ENCODE results near the gene DMRTC1B. TPM values are rescaled to one million over a fixed set of nuclear protein-coding genes. Genes with fewer than 3 reads are reported as not detected.
"Not testable (repeated sequence)": the region's sequence is repeated elsewhere in the genome, so short reads cannot be mapped to it uniquely, and the experiment has no call there.

DMRTC1B gene
- total RNA-seq, 2 experiments from 2014 or later, result 2.0 to 2.3 TPM

GRCh38 chrX:72760454-72760853 lies 16.2 kb upstream of the DMRTC1B start:
- H3K27ac ChIP-seq (ENCODE audit: low read depth in 1 of 2, low read length in 2 of 2); POLR2A ChIA-PET; H3K4me1 Mint-ChIP-seq (ENCODE audit: low read depth); CTCF ChIA-PET; H3K27me3 ChIP-seq (ENCODE audit: control insufficient read depth in 1 of 2, insufficient read depth in 2 of 2, low read length in 2 of 2); H3K27me3 Mint-ChIP-seq; H3K9me3 Mint-ChIP-seq; H3K4me3 ChIP-seq (ENCODE audit: low read length); H3K4me1 ChIP-seq (ENCODE audit: insufficient read depth, low read length); H3K9me3 ChIP-seq (ENCODE audit: control insufficient read depth in 1 of 2, insufficient read depth in 1 of 2, low read length in 2 of 2); DNase-seq; H3K27ac Mint-ChIP-seq; H3K36me3 ChIP-seq (ENCODE audit: insufficient read depth, low read length); H3K36me3 Mint-ChIP-seq (ENCODE audit: low read depth); H3K4me3 Mint-ChIP-seq; intact Hi-C loops (cut with DNase I, micrococcal nuclease); ATAC-seq (ENCODE audit: poor library complexity): not testable (repeated sequence)

DNA sequence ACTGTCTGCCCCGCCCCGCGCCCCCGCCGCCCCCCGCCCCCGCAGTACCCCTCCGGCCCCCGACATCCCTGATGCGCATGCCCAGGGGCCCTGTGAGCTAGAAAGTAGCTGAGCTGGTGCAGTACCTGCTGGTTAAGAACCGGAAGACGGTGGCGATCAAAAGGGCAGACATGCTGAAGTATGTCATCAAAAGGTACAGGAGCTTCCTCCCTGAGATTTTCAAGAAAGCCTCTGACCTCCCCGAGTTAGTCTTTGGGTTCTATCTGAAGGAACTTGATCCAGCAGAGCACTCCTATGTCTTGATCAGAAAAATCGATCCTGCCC lies 739 bp downstream of the DMRTC1B start:
- H3K9me3 ChIP-seq (ENCODE audit: control insufficient read depth in 1 of 2, insufficient read depth in 1 of 2, low read length in 2 of 2); intact Hi-C loops (cut with DNase I, micrococcal nuclease); POLR2A ChIA-PET; H3K9me3 Mint-ChIP-seq; H3K27ac Mint-ChIP-seq; H3K36me3 Mint-ChIP-seq (ENCODE audit: low read depth); H3K4me1 ChIP-seq (ENCODE audit: insufficient read depth, low read length); CTCF ChIA-PET; H3K4me3 Mint-ChIP-seq; H3K4me3 ChIP-seq (ENCODE audit: low read length); H3K36me3 ChIP-seq (ENCODE audit: insufficient read depth, low read length); H3K4me1 Mint-ChIP-seq (ENCODE audit: low read depth); DNase-seq; H3K27me3 Mint-ChIP-seq; H3K27me3 ChIP-seq (ENCODE audit: control insufficient read depth in 1 of 2, insufficient read depth in 2 of 2, low read length in 2 of 2); H3K27ac ChIP-seq (ENCODE audit: low read depth in 1 of 2, low read length in 2 of 2): not testable (repeated sequence)
- peak; percentile 83 for ATAC-seq (ENCODE audit: poor library complexity)

DNA sequence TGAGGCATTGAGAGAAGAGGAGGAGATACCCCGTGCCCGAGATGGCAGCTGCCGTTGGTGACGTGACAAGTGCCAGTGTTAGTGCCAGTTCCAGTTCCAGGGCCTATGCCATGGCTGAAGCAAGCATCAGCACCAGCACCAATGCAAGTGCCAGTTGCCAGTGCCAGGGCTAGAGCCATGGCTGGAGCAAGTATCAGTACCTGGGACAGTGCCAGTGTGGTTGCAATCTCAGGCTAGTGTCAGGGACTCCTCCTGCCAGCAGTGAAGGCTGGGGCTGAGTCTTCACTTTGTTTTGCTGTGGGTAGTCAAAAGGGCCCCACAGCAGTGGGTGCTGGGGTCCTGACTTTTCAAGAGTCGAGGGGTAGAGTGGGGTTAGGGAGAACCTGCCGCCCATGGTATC lies 1.5 kb downstream of the DMRTC1B start:
- DNase-seq; H3K27me3 Mint-ChIP-seq; H3K36me3 Mint-ChIP-seq (ENCODE audit: low read depth); H3K4me3 ChIP-seq (ENCODE audit: low read length); intact Hi-C loops (cut with DNase I, micrococcal nuclease); H3K36me3 ChIP-seq (ENCODE audit: insufficient read depth, low read length); H3K4me1 ChIP-seq (ENCODE audit: insufficient read depth, low read length); POLR2A ChIA-PET; H3K4me1 Mint-ChIP-seq (ENCODE audit: low read depth); ATAC-seq (ENCODE audit: poor library complexity); H3K4me3 Mint-ChIP-seq; H3K27ac Mint-ChIP-seq; H3K27ac ChIP-seq (ENCODE audit: low read depth in 1 of 2, low read length in 2 of 2); H3K9me3 ChIP-seq (ENCODE audit: control insufficient read depth in 1 of 2, insufficient read depth in 1 of 2, low read length in 2 of 2); H3K9me3 Mint-ChIP-seq; CTCF ChIA-PET; H3K27me3 ChIP-seq (ENCODE audit: control insufficient read depth in 1 of 2, insufficient read depth in 2 of 2, low read length in 2 of 2): not testable (repeated sequence)

GRCh38 chrX:72782560-72782959 lies 5.9 kb downstream of the DMRTC1B start, which contains the start of gene FAM236B:
TSS of gene FAM236B (minus strand) at chrX:72782660. CDS start at chrX:72782560, 100 bp downstream.
- H3K27ac Mint-ChIP-seq; H3K9me3 ChIP-seq (ENCODE audit: control insufficient read depth in 1 of 2, insufficient read depth in 1 of 2, low read length in 2 of 2); POLR2A ChIA-PET; H3K4me3 Mint-ChIP-seq; H3K27me3 Mint-ChIP-seq; H3K36me3 Mint-ChIP-seq (ENCODE audit: low read depth); H3K4me1 ChIP-seq (ENCODE audit: insufficient read depth, low read length); intact Hi-C loops (cut with DNase I, micrococcal nuclease); H3K4me1 Mint-ChIP-seq (ENCODE audit: low read depth); H3K27me3 ChIP-seq (ENCODE audit: control insufficient read depth in 1 of 2, insufficient read depth in 2 of 2, low read length in 2 of 2); H3K9me3 Mint-ChIP-seq; CTCF ChIA-PET; DNase-seq; H3K4me3 ChIP-seq (ENCODE audit: low read length); H3K36me3 ChIP-seq (ENCODE audit: insufficient read depth, low read length); ATAC-seq (ENCODE audit: poor library complexity); H3K27ac ChIP-seq (ENCODE audit: low read depth in 1 of 2, low read length in 2 of 2): not testable (repeated sequence)

GRCh38 chrX:72783365-72783936 lies 6.8 kb downstream of the DMRTC1B start:
- H3K27me3 Mint-ChIP-seq; H3K27ac Mint-ChIP-seq; H3K36me3 Mint-ChIP-seq (ENCODE audit: low read depth); POLR2A ChIA-PET; H3K4me3 Mint-ChIP-seq; ATAC-seq (ENCODE audit: poor library complexity); H3K4me1 Mint-ChIP-seq (ENCODE audit: low read depth); H3K9me3 ChIP-seq (ENCODE audit: control insufficient read depth in 1 of 2, insufficient read depth in 1 of 2, low read length in 2 of 2); H3K4me1 ChIP-seq (ENCODE audit: insufficient read depth, low read length); H3K27ac ChIP-seq (ENCODE audit: low read depth in 1 of 2, low read length in 2 of 2); CTCF ChIA-PET; H3K9me3 Mint-ChIP-seq; H3K4me3 ChIP-seq (ENCODE audit: low read length); DNase-seq; intact Hi-C loops (cut with DNase I, micrococcal nuclease); H3K27me3 ChIP-seq (ENCODE audit: control insufficient read depth in 1 of 2, insufficient read depth in 2 of 2, low read length in 2 of 2); H3K36me3 ChIP-seq (ENCODE audit: insufficient read depth, low read length): not testable (repeated sequence)

DNA sequence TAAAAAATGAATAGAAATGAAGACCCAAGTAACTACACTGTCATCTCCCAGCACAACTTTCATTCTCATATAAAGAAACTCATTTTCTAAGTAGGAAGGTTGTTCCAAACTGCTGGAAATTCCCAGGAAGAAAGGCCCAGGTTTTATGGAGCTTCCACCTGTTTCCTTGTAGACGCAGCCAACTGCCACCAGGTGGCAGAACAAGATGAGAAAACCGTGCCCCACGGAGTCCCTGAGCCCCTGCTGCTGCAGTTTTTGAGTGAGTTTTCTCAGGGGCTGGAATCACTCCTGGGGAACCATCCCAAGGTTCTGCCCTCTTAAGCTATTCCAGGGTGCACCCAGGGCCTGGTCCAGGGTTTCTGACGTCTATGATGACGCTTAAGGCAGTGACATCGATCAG lies 7.3 kb downstream of the DMRTC1B start:
- H3K36me3 Mint-ChIP-seq (ENCODE audit: low read depth); H3K4me3 ChIP-seq (ENCODE audit: low read length); H3K4me1 ChIP-seq (ENCODE audit: insufficient read depth, low read length); H3K4me1 Mint-ChIP-seq (ENCODE audit: low read depth); H3K9me3 ChIP-seq (ENCODE audit: control insufficient read depth in 1 of 2, insufficient read depth in 1 of 2, low read length in 2 of 2); intact Hi-C loops (cut with DNase I, micrococcal nuclease); H3K27me3 Mint-ChIP-seq; H3K36me3 ChIP-seq (ENCODE audit: insufficient read depth, low read length); H3K4me3 Mint-ChIP-seq; H3K27me3 ChIP-seq (ENCODE audit: control insufficient read depth in 1 of 2, insufficient read depth in 2 of 2, low read length in 2 of 2); DNase-seq; H3K9me3 Mint-ChIP-seq; H3K27ac Mint-ChIP-seq; H3K27ac ChIP-seq (ENCODE audit: low read depth in 1 of 2, low read length in 2 of 2); POLR2A ChIA-PET; ATAC-seq (ENCODE audit: poor library complexity); CTCF ChIA-PET: not testable (repeated sequence)

DNA sequence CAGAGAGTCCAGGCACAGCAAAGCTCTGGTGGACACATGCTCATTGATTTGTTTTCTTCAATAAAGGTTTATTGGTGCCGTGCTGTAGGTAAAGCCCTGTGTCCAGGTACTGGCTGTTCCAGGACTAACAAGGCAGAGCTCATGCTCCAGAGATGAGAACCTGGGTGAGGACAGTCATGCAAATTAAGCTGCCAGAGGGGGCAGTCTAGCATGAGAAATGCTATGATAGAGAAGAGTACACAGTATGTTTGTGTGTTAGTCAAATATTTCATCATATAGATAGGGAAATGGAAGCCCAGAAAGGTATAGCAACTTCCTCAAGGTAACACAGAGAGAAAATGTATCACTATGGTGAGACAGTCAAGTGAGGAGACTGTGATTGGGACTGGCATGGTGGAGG lies 11.5 kb downstream of the DMRTC1B start:
- H3K4me1 Mint-ChIP-seq (ENCODE audit: low read depth); intact Hi-C loops (cut with DNase I, micrococcal nuclease); H3K36me3 ChIP-seq (ENCODE audit: insufficient read depth, low read length); POLR2A ChIA-PET; H3K9me3 ChIP-seq (ENCODE audit: control insufficient read depth in 1 of 2, insufficient read depth in 1 of 2, low read length in 2 of 2); DNase-seq; H3K27ac Mint-ChIP-seq; H3K9me3 Mint-ChIP-seq; H3K4me3 Mint-ChIP-seq; CTCF ChIA-PET; H3K27ac ChIP-seq (ENCODE audit: low read depth in 1 of 2, low read length in 2 of 2); H3K4me1 ChIP-seq (ENCODE audit: insufficient read depth, low read length); ATAC-seq (ENCODE audit: poor library complexity); H3K27me3 ChIP-seq (ENCODE audit: control insufficient read depth in 1 of 2, insufficient read depth in 2 of 2, low read length in 2 of 2); H3K36me3 Mint-ChIP-seq (ENCODE audit: low read depth); H3K27me3 Mint-ChIP-seq; H3K4me3 ChIP-seq (ENCODE audit: low read length): not testable (repeated sequence)
